Measurements from ENCODE around the gene CYTH2.
A peak's percentile ranks its signal among the peaks of the same experiment; 100 is the strongest.

Gene CYTH2

DNA sequence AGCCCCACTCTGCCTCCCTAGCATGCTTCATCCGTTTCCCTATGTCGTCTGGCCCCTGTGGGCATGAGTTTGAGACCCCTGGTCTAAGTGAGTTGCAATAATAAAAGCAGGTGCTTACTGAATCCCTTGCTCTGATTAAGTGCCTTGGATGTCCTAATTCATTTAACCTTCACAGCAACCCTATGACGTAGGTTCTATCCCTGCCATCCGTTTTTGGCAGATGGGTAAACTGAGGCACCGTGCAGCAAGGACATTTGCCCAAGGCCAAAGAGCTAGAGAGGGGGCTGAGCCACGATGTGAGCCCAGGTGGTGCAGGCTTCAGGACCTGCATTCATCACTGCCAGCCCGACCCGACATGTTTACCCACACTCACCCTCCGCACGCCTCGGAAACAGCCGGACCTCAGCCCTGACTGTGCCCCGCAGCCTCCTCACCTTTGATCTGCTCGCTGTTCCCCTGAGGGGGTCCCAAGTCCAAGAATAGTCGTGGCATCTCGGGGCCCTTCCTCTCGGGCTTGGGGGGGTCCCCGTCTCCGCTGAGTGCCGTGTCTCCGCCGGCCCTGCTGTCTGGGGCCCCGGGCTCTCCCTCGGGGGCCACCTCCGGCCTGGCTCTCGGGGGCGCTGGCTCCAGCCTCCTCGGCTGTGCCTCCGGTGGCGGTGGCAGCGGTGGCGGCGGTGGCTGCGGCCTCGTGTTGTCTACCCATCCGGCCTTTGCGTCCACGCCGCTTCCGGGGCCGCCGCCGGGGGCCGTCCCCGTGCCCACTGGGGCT lies 28.0 kb downstream of the CYTH2 start:
- no peak for DNase-seq

DNA sequence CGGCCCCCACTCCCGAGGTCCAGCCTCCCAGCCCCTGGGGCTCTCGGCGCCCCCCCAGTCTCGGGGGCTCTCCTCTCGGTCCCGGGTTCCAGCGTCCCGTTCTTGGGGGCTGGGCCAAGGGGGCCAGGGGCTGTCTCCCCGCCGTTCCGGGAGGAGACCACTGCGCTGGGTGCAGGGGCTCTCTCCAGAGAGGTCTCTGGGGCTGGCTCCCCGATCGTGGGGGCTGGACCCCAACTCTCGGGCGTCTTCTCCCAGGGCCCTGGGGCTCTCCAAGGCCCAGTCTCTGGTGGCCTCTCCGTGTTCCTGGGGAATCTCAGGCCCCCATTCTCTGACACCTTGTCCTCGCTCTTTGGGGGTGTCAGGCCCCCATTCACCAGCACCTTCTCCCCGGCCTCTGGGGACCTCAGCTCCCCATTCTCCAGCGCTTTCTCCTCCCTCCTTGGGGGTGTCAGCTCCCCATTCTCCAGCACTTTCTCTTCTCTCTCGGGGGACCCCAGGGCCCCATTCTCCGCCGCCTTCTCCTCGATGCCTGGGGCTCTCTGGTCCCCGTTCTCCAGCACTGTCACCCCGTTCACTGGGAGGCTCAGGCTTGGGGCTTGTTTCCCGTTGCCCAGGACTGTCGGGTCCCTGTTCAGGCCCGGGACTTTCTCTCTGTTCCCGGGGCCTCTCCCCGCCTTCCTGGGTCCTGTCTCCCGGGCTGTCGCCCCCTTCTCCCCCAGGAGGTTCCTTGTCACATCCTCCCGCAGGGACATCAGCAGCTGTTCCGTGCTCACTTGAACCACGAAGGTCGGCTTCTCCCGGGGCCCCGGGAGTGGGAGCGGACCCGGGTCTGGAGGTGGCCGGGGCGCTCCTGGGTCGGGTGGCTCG lies 28.8 kb downstream of the CYTH2 start:
- DNase-seq: no peak

DNA sequence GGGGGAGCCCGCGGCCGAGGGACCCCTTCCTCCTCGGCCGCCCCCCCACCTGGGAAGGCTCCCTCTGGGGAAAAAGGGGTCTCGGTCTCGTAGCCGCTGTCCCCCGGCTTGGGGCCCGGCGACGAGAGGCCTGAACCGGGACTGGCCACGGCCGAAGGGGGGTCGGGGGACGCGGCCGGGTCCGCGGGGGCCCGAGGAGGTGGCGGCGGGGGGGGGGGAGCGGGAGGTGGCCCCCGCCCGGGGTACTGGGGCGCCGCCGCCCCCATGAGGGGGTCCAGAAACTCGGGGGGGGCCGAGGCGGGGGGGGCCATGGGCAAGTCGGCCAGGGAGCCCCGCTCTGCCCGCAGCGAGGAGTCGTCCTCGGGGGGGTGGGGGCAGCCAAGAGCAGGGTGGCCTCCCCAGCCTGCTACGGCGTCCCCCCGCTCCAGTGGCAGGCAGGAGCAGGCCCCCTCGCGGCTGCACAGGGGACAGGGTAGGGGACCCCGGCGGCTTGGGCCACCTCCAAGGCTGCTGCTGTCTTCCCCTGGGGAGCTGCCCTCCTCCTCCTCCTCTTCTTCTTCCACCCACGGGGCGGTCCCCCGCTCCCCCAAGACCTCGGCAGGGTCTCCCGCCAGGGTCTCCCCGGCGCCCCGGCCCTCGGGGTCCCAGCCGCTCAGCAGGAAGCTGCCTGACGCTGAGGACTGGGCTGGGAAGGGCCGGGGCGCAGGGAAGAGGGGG lies 29.6 kb downstream of the CYTH2 start:
- no peak for DNase-seq

DNA sequence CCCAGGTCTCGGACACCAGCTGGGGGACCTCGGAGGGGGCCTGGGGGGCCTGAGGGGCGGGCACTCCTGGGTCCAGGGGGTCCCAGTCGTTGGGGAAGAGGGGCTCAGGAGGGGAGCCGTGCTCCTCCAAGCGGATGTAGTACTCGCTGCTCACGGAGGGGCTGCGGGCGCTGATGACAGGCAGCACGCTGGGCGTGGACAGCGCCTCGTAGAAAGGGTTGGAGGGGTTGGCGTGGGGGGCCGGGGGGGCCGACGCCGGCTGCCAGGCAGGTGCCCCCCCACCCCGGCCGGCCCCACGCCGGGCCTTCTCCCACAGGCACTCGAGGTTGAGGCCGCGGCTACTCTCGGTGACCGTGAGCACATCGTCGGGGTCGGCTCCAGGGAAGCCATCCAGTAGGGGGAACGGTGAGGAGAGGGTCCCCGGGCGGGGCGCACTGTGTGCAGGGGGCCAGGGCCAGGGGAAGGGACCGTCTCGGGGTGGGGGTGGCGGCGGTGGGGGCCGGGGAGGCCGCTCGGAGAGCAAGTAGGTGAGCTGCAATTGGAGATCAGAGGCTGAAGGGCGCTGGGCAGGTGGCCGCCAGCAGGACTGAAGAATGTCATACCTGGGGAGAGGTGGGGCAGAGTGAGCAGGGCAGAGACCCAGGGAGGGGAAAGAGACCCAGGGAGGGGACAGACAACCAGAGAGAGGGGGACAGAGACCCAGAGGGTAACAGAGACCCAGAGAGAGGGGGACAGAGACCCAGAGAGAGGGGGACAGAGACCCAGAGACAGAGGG lies 30.3 kb downstream of the CYTH2 start:
- no peak for DNase-seq

DNA sequence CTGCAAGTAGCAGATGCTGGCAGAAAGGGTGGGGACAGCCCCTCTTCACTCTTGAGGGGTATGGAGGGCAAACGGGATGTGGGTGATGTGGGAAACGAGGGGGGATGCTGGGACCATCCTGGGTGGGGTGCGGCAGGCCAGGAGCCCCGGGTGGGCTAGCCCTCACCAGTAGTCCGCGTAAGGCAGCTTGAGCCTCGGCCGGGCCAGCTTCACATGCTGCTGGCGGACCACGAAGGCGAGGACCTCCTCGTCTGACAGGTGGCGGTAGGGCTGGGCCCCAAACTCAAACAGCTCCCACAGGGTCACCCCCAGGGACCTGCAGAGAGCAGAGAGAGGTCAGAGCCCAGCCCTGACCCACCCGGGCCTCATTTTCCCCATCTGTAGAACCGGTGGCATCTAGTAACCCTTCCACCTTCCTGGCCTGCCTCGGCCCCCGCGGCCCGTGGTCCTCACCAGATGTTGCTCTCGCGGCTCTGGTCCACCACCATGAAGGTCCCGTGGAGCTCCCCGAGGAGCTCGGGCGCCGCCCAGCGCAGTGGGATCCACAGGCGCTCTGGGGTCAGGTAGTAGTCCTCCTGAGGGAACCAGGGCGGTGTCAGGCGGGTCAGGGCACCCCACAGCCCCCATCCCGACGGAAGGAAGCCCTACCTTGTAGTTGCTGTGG lies 31.8 kb downstream of the CYTH2 start:
- no peak for DNase-seq

DNA sequence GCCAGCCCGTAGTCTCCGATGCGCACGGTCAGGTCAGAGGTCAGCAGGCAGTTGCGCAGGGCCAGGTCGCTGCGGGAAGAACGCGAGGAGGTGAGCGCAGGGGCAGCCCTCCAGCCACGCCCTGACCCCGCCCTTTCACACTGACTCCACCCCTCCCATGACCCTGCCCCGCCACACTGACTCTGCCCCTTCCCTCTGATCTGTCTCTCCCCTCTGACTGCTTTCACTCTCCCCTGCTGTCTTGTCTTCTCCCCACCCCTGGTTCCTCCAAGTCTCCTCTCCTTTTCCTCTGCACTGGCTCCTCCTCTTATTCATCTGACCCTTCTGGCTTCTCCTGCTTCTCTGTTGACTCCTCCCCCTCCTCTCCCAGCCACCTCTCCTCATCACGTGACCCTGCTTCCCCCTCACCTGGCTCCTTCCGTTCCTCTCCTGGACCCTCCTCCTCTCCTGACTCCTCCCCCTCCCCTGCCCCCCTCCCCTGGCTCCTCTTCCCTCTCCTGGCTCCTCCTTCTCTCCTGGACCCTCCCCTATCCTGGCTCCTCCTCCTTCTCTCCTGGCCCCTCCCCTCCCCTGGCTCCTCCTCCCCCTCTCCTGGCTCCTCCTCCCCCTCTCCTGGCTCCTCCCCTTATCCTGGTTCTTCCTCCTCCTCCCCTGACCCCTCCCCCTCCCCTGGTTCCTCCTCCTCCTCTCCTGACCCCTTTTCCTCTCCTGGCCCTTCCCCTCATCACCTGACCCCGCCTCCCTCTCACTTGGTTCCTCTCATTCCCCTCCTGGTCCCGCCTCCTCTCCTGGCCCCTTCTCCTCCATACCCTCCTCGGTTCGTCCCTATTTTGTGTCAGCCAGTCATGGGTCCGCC lies 32.6 kb downstream of the CYTH2 start:
- DNase-seq: no peak

DNA sequence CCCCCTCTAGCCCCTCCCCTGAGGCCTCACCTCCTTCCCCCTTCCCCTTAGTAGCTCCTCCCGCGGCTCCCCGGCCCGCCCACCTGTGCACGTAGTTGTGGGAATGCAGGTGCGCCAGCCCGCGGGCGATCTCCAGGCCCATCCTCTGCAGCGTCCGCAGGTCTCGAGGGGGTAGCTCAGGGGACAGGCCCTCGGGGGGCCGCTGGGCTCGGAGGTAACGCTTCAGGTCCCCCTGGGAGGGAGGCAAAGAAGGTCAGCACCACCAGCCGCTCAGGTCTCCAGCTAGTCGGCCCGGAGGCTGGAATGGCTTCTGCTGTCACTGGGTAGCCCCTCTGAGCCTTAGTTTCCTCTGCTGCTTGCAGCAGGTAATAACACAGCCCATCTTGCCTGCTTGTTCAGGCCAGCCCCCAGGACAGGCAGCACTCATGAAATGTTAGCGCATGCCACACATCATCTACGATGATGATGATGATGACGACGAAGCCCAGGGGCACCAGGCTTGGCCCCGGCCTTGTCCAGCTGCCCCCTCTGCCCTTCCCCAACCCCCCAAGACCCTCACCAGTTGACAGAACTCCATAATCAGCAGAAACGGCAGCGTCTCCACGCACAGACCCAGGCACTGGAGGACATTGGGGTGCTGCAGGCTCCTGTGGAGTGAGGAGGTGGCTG lies 33.3 kb downstream of the CYTH2 start:
- DNase-seq: no peak

DNA sequence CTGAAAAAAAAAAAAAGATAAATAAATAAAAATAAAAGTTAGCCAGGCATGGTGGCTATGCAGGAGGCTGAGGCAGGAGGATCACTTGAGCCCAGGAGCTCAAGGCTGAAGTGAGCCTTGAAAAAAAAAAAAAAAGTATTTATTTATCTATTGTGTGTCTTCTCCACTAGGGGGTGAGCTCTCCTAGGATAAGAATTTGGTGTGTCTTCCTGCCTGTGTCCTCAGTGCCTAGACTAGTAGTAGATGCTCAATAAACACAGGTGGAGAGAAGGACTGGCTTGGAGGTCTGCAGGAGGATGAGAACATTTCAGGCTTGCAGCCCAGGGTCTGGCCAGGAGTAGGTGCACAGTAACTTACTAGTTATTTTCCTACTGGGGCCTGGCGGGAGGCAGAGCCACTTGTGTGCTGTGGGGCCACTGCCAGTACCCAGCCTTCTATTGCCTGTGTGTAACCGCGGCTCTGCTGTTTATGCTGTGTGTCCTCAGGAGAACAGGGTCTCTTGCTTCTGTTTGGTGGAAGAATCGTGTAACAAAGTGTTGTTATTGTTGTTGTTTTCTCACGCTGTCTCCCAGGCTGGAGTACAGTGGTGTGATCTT lies 37.1 kb downstream of the CYTH2 start:
- DNase-seq: no peak

DNA sequence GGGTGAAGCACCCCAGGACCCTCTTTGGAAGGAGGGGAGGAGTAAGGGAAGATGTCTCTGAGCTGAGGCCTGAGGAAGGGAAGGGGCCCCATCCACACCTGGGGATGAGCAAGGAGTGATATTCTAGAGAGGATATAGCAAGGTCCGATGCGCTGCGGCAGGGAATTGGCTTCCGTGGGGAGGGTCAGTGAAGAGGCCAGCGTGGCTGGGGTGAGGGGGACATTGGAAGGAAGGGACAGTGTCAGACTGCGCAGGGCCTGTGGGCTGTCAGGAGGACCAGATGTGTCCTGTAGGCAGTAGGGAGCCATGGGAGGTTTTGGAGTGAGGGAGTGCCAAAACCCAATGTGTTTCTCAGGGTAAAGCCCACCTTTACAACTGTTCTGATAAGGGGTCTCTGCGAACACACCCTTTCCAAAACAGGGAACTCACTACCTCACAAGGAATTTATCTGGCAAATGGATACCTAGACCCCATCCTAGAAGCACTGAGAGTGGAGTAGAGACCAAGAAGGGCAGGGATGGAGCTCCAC lies 38.8 kb downstream of the CYTH2 start:
- no peak for DNase-seq

DNA sequence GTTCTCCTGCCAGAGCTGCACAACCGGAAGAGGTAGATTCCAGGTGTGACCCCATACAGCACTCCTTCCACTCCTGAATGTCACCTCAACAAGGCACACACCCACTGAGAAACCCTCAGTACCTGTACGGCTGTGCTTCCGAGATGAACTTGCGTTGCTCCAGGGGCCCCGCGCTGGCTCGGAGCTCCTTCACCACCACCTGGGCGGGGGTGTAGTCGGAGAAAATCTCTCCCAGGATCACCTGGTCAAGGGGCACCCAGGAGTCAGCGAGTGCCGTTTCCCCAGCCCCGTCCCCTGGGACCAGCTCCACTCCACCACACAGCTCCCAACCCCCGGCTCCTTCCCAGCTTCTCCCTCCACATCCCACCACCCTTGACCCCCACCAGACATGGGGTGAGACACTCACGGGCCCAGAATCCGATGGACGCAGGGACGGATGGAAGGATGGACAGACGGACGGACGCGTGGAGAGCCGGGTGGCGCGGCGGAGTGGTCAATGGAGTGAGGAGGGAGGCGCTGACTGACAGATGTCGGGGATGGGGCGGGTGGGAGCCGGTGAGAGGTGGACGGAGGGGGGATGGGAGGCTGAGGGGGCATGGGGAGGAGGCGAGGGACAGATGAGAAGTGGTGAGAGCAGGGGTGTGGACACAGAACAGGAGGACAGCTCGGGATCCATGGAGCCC lies 39.7 kb downstream of the CYTH2 start:
- no peak for DNase-seq

DNA sequence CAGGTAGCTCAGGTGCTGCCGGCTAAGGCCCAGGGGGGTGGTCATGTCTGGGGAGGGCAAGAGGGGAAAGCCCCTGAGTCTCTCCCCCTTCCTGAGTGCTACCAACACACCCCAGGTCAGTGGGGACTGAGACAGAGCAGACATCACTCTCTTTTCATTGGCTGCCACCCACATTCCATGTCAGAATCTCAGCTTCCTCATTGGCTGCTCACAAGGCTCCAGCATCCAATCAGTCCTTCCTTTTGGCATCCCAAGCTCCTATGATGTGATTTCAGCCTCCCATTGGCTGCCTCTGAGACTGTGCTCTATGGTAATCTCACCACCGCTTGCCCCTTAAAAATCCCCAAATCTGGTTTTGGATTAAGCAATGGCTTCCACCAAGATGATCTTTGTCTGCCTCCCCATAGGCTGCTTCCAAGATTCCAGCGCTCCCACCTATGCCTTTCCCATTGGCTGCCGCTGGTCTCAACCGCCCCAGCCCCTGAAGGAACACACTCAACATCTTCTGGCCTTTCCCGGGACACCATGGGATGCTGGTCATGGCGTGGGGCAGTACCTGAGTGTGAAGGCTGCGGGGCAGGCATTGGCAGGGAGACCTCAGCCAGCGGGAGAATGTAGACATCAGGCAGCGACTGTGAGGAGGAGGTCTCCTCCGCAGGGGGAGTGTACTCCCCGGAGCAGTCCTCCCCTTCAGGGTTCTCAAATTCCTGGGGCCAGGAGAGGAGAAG lies 40.5 kb downstream of the CYTH2 start:
- peak; percentile 28 for DNase-seq

DNA sequence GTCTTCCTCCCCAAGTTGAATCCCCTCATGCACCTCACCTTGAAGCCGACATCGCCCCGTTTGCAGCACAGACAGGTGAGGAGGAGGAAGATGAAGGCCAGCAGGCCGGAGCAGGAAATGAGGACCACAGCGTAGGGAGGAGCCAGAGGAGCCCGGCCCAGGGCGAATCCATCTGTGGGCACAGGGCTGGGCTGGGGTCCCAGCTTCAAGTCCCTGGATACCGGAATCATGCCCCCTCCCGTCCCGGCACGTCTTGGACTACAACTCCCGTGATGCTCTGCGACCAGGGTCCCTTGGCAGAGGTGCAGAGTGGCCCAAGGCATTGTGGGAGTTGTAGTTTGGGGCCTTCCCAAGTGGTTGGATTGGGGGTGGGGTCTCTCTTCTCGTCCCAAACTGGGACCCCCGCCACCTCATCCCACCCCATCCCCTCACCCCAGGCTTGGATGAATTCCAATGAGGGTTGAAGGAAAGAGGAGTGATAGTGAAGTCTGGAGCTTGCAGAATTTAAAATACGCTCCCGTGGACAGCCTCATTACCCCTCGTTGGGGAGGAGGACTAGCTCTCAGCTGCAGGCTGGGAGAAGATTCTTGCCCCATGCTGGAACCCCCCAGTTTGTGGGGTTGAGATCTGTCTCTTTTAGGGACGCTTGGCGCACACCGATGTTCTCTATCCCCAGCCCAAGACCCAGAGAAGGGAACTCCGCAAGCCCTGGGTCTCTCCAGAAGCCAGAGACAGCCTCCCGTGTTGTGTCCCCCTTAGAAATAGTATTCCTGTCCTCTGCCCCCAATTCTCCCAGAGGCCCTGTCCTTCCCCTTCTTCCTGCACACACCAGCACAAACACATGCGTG lies 41.5 kb downstream of the CYTH2 start:
- DNase-seq: peak; percentile 88

DNA sequence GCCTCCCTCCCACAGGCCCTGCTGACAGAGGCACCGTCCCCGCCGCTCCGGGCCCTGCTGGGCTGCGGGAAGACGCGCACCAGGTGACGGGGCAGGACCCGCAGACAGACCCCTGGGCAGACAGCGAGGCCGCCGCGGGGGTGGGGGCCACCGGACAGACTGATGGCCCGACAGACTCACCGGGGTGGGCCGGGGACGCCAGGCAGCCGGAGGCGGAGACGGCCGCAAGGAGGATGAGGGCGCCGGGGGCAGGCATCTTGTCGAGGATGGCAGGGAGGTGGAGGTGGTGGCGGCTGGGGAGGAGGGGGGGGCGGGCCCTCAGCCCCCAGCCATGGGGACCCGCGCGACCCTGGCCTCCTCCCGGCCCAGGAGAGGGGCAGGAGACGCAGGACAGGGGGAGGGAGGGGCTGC lies 42.2 kb downstream of the CYTH2 start:
- no peak for DNase-seq

DNA sequence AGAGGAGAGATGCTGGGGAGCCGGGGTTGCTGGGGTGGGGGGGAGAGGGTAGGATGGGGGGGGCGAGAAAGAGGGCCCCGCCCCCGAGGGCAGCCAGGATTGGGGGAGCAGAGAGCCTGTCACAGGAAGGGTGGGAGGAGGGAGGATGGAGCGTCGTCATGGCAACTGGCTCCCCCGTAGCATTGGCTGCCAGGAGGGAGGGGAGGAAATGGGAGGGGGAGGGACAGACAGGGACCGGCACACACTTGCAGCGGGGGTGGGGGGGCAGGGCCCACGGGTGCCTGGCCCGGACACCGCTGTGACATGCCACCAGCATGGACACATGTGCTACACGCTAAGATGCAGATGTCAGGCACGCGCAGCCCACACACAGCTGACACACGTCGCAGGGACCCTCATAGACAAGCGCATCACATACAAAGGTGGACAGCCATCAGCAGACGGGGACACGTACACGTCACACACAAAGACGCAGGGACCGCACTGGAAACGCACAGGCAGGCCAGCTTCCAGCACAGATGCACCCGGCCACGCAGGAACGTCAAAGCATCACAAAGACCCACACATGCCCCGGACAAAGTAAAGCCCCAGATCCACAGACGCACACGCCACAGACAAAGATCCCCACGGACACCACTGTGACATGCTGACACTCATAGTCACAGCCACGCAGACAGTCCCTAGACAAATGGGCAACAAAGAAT lies 42.8 kb downstream of the CYTH2 start, which contains the start of gene LMTK3:
Gene LMTK3 (minus strand): TSS at position 36 of the 704 bp plus-strand sequence. CDS start 259 bp downstream, outside the sequence.
- DNase-seq: peak; percentile 92

DNA sequence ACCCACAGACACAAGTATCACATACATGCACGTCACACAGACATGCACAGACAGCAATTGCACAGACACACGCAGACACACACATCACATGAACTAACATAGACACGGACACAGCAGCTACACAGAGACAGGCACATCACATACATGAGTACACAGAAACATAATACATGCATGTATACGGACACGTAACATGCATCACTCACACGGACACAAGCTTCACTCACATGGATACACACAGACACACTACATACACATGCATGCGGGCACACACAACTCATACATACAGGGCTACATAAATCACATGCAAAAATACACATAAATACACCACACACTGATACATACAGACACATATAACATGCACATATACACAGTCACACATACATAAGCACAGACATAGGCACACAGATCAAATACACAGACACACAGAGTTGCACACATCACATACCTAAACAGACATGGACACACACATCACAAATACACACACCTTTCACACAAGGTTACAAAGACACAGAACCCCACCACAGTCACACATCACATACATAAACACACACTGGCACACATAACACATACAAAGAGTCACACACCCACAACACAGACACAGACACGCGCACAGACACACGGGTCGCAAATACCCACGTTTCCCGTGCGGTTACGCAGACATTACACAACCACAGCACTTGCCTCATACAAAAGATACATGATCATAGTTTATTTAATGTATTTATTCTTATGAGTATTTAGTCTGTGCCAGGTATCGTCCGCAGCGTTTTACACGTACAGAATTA lies 43.5 kb downstream of the CYTH2 start:
- DNase-seq: peak; percentile 38
